Bone marrow (tissue), 2 donors: ENCODE results near the gene OCIAD1.
A peak's percentile ranks its signal among the peaks of the same experiment; 100 is the strongest.
"Not testable (repeated sequence)": the region's sequence is repeated elsewhere in the genome, so short reads cannot be mapped to it uniquely, and the experiment has no call there.

Source experiments
- DNase-seq, 2 donors: peaks; one replicate each; lab custom pipeline; 2025; lab: John Stamatoyannopoulos, UW

The OCIAD1 gene, protein sequence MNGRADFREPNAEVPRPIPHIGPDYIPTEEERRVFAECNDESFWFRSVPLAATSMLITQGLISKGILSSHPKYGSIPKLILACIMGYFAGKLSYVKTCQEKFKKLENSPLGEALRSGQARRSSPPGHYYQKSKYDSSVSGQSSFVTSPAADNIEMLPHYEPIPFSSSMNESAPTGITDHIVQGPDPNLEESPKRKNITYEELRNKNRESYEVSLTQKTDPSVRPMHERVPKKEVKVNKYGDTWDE

DNA sequence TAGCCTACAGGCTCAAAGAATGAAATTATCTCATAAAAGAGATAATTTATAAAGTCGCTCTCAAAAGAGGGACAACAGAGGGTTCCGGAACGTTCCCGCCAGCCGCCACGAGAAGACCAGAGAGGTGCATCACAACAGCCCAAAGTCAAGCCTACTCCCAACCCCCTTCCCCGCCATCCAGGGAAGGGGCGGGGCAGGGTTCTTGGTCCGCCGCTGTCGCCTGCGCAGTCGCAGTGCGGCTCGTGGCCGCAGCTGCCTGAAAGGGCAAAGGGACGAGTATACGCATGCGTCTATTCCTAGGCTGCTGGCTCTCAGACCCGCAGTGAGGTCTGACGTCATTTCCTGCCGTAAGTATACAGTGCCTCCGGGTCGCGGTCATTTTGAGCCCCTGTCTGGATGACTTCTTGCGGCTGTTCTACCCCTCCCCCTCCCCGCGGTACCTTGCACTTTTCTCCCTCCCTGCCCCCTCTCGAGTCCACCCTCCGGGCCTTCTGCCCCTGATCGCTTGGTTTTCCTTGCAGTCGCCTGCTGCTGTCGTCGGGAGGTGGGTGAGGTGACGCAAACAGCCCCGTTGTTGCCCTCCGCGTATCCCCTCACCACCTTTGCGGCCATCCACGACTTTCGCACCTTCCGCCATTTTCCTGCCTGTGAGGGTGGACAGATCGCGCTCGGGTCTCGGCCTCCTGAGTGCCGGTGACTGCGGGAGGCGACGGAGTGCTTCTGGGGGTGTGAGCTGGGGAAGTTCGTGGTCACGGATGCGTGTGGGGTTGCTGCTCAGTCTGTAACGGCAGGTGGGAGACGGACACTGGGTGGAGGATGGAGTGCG is at the start of gene OCIAD1:
Gene OCIAD1 (plus strand): TSS at position 383 of the 826 bp plus-strand sequence. CDS start 1,537 bp downstream, outside the sequence.
- peak; percentile 82 to 98 for DNase-seq

DNA sequence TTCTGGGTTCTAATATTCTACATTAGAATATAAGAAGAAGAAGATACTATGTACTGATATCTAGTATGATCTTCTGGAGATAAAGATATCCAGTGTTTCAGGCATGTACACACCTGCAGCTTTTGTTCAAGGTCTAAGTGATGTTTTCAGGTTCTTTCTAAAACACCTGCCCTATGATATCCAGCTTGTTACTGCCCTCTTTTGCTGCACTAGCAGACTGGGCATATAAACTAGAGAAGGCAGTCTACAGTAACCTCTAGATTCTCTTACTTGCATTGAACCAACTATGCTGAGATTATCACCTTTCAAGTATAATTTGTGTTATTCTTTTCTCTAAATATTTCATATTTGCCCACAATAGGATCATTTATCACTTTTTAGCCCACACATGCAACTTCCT is 48.9 kb upstream of the OCIAD1 start:
- no peak for DNase-seq

DNA sequence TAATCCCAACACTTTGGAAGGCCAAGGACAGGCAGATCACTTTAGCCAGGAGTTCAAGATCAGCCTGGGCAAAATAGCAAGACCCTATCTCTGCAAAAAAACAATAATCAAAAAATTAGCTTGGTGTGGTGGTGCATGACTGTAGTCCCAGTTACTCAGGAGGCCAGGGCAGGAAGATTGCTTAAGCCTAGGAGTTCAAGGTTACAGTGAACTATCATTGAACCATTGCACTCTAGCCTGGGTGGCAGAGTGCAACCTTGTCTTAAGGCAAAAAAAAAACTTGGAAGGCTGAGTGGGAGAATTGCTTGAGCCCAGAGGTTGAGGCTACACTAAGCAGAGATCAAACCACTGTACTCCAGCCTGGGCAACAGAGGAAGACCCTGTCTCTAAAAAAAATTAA is 45.6 kb upstream of the OCIAD1 start:
- DNase-seq, result no peak

DNA sequence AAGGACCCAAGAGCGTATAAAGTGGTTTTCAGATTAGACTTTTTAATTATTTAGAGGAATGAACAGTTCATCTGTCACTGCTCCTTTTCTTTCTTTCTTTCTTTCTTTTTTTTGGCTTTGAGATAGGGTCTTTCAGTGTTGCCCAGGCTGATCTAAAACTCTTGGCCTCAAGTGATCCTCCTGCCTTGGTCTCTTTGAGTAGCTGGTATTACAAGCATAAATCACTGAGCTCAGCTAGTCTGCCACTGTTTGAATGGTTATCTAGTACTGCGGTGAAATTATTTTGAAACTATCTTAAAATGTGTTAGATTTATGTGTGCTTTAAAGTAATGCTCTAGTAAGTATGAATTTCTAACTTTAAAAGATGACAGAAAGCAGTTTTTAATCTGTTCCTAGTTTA is 44.3 kb upstream of the OCIAD1 start:
- DNase-seq, result no peak

DNA sequence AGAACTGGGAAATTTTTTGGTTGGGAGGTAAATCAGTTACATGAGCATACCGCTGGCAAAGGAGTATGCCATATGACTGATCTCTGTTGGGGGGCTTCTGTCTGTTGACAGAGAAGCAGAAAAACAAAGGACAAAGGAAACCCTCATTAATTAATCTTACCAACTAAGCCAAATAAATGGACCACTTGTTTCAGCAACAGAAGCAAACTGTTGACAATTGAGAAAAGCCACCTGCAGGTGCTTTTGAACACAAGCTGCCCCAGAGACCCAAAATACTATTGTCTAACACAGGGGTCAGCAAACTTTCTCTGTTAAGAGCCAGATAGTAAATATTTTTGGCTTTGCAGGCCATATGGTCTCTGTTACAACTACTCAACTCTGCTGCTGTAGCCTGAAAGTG is 43.8 kb upstream of the OCIAD1 start:
- DNase-seq, result no peak

DNA sequence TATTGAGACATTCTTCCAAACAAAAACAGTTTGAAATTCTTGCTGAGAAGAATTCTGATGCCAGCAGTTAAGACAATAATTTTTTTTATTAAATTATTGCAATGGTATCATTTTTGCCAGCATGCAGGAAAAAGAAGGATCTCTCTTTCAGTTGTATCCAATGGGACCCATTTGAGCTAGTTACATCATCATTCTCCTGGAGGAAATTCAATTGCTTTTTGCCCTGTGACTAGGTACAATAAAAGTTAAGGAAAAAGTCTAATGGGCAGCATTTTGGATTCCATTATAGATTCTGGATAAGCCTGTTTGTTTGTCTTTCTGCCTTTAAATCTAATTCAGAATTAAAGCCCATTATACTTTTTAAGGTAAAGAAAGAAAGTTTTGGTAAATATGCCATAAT is 40.3 kb upstream of the OCIAD1 start:
- DNase-seq, result no peak

DNA sequence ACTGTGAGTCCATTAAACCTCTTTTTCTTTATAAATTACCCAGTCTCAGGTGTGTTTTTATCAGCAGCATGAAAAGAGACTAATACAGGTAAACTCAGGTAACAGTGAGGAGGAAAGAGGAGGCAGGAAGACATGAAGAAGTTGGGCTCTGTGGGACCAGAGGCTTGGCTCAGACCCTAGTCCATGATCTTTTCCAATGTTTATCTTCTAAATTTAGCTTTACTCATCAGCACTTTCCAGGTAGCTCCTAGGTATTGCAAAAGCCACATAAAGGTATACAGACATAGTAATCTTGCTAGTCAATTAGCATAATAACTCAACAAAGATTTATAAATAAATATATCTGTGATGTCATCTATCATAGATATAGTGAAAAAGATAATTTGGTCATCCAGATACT is 39.6 kb upstream of the OCIAD1 start:
- no peak for DNase-seq

DNA sequence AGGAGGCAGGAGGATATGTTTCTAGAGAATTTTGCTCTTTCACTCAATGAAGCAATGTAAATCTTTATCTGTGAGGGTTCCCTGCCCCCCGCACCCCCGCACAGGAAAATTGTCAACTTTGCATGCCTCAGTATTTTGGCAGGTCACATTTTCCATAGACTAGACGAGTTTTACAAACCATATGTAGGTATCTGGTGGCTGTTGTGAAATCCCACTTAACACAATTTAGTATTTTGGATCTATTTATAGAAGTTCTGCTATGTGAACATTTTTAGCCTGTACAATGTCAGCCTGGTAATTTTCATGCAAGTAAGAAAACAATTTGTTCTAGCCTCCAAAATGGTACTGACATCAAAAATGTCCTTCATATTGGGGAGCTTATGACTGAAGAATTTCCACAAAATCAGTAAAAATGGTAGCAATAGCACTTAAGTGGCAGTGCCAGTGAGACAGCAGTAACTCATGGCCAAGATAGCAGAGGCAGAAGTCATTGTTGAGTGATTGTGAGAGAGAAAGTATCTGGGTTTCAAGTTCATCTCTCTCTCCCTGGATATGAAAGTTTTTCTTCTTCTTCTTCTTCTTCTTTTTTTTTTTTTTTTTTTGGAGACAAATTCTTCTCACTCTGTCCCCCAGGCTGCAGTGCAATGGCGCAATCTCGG is 38.4 kb upstream of the OCIAD1 start:
- no peak for DNase-seq

DNA sequence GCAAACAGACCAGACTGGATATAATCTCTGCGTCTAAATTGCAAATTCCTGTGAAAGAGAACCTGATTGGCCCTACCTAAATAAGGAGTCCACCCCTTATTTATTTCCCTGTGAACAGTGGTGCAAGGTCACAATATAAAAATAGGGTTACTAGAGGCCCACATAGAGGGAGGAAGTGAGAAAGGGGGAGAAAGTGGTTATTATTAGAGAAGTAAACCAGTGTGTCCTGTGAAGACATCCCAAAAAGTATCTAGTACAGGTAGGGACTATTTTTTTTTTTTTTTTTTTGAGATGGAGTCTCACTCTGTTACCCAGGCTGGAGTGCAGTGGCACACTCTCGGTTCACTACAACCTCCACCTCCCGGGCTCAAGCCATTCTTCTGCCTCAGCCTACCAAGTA is 35.8 kb upstream of the OCIAD1 start:
- no peak for DNase-seq

DNA sequence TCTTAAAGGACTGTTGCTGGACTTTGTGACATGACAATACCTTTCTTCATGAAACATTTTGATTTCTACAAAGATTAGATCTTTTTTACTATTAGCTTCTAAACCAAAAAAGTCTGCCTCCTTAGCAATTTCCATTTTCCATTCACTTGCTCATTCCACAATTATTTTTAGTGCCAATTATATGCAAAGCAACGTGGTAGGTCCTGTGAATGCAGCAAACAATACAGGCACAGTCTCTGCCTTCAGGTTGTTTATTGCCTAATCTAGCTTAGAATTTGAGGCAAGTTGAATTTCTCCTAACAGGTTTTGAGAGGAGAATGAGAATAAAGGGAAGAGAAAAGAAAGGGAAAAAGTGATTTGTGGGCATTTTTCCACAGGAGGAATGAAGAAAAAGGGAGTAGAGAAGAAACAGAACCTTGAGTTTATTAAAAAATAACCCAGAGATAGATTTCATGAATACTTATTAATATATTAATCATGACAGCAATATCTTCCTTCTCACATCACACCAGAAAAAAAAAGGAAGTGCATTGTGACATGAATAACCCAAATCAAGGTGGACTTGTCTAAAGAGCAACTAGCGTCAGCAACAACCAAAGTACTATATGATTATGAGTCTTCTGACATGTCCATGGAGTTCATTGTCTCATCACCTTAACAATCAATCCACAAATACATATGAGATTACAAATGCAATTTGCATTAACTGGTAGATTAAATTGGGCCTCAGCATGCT is 34.5 kb upstream of the OCIAD1 start:
- DNase-seq, result no peak

DNA sequence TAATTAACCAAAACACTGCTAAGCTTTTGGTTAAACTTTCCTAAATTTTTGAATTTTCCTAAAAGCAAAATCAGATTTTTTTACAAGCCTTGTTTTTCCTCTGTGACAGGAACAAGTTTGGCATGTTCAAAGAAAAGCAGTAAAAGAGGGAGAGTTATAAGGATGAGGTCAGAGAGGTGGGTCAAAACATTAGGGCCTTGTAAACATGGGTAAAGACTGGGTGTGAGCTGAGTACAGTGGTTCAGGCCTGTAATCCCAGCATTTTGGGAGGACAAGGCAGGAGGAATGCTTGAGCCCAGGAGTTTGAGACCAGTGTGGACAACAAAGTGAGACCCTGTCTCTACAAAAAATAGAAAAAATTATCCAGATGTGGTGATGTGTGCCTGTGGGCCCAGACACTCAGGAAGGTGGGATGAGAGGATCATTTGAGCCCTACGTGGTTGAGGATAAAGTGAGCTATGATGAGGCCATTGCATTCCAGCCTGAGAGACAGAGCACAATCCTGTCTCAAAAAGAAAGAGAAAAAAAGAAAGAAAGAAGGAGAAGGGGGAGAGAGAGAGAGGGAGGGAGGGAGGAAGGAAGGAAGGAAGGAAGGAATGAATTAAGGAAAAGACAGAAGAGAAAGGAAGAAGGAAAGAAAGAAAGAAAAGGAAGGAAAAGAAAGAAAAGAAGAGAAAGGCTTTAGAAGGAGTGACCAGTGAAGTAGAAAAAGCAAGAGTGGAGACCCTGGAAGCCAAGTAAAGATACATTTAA is 33.8 kb upstream of the OCIAD1 start:
- no peak for DNase-seq

DNA sequence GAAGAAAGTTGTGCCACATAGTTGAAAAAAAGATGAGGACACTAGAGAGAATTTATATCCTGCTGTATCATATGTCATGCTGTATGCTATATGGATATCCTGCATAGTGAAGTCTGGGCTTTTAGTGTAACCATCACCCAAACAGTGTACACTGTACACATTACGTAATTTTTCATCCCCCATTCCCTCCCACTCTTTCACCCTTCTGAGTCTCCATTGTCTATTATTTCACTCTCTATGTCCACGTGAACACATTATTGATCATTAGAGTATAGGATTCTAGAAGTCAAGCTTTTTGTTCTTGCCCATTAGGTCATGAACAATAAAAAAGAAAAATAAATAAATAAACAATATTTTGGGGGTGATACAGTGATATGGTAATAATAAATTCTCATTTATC is 32.8 kb upstream of the OCIAD1 start:
- DNase-seq, result no peak

DNA sequence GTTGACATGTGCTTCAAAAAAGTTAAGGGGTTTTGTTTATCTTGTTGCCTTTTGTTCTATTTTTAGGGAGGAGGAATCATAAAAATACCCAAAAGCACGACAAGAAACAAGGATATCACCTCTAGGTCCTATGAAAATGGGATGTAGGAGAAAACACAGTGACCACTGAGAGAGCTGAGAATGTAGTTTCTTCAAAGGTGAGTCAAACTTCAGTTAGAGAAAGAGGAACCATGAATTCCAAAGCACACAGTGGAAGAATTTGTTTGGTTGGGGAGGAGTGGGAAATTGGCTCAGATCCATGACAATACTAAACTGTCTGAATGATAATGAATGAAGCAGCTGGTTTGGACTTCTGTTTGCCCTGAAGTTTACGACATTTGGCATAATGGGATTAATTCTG is 31.7 kb upstream of the OCIAD1 start:
- DNase-seq, result no peak

DNA sequence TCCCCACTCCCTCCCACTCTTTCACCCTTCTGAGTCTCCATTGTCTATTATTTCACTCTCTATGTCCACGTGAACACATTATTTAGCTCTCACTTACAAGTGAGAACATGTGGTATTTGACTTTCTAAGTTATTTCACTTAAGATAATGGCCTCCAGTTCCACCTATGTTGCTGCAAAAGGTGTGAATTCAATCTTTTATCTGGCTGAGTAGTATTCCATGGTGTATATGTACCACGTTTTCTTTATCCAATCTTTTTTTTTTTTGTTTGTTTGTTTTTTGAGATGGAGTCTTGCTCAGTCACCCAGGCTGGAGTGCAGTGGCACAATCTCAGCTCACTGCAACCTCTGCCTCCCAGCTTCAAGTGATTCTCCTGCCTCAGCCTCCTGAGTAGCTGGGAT is 30.7 kb upstream of the OCIAD1 start:
- not testable (repeated sequence) for DNase-seq

DNA sequence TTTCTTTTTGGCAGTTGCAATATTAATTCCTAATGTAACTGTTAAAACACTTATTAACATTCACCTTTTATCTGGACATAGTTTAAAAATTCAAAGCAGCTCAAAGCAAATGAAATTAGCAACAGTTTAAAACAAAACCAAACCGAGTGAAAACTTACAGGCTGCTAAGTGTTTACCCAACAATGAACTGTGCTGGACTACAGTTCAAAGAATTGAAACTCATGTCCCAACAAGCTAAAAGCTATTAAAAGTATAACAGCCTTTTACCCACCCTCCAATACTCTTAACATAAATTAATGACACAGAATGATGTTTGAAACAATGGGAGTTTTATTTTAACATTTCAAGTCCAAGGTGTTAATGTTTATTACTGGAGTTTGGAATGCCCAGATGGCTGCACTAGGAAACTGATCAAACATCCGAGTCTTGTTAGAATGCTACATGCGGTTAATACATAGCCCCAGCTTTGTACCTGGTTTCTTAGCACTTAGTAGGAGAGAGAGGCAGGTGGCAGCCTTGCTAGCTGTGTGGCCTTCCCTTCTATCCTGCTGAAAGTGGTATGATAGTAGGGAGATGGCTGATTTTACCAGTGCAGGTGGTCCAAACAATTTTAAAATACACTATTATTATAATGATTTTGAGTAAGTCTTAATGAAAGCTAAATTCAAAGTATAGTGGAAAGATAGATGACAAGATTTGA is 29.7 kb upstream of the OCIAD1 start:
- DNase-seq, result no peak

DNA sequence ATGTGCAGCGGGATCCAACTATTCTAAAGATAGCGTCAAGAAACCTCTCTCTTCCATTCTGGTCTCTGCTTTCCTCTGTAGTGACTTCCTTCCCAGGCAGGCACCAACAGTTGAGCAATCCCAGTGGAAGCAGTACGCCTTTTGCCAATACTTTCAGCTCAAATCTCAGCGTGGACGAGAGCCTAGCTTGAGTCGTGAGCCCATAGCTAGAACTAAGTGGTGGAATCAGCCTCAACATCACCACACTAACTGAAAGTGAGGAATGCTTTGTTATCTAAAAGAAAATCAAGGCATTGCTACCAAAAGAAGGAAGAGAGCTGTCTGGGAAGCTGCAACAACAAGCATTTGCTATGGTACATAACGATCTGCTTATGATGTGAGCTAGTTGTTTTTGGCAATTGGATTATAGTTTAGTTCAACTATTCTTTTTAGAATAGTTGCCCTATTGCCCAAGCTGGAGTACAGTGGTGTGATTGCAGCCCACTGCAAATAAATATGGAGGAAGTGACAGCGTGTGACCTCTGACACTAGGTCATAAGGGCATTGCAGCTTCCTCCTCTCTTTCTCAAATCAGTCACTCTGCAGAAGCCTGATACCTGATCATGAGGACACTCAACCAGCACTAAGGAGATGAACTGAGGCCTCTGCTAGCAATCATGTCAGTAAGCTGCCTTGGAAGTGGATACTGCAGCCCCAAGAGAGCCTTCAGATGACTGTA is 26.1 kb upstream of the OCIAD1 start:
- no peak for DNase-seq

DNA sequence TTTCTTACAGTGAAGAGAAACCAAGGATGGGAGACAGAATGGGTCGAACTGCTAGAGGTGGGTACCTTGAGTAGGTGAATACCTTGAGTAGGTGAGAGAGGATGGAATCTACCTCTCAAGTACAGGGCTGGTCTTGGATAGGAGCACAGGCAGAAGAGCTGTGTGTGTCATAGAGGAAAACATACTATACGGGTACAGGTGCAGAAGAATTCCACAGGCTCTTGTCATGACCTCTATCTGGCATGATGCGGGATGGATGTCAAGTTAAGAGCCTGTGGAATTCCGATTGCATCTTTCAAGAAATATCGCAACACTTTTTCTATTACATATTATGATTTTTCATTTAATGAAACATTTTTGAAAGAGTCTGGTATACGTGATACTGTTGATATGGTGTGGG is 18.0 kb upstream of the OCIAD1 start:
- DNase-seq, result no peak

DNA sequence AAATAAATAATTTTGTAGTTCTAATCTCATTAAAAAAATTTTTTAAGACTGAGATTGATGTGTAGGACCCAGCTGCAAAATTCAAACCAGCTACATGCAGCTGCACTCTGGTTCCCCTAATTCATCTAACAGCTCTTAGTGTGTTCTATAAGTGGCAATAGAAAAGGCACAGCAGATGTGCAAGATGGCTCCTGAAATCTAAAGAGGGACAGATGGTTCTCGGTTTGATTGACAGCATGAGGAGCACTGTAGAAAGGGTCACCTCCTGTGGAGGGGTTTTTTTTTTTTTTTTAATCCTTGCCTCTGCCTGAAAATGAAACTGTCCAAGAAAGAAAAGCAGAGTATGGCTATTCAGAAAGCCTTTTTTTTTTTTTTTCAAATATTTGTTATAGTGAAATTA is 16.9 kb upstream of the OCIAD1 start:
- DNase-seq, result peak in 1 of 2 donors; percentile 58

DNA sequence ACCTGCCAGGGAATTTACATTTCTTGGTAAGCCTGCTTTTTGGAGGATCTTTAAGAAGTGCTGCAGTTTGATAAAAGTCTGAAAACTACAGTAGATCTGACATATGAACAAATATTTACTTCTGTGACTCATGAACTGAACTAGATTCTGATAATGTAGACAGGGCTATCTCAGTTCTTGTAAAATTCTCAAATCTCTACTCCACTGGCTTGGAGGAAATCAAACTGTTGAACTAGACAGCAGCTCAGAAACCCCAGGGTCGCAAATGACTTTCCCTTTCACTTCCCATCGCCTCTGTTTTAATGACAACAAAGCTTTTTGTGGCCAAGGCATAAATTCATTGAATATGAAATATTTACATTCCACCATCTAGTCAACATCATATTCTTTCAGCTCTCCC is 15.4 kb upstream of the OCIAD1 start:
- peak in 1 of 2 donors; percentile 59 for DNase-seq

DNA sequence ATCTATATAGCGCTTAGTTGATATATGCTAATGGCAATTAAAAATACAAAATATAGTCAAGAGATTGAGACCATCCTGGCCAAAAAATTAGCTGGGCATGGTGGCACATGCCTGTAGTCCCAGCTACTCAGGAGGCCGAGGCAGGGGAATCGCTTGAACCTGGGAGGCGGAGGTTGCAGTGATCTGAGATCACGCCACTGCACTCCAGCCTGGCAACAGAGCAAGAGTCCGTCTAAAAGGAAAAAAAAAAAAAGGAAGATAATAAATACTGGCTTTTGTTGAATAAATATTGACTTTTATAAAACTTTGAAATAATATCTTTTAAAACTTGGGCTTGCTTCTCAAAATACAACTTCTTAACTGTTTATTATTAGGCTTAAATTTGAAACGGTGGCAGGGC is 14.6 kb upstream of the OCIAD1 start:
- DNase-seq, result not testable (repeated sequence)
